Measurements from ENCODE around the gene PHF1. TPM values are rescaled to one million over a fixed set of nuclear protein-coding genes. Genes with fewer than 3 reads are reported as not detected.

PHF1 gene
- polyA plus RNA-seq, 1 donor (not counting 4 experiments of a cell fraction or from before 2014, with no cell fraction given): 15.8 TPM

- dilution Hi-C loops (cut with MboI; ENCODE audit: extremely low pct_ligation_motif_present, low sequenced_read_pairs): no loop called here
- H3K9me1 ChIP-seq (ENCODE audit: control insufficient read depth, extremely low read depth, insufficient read depth, low read length): no peaks in the 10 kb centered on the region
- H3K4me2 ChIP-seq (ENCODE audit: control insufficient read depth, extremely low read depth, insufficient read depth, low read depth, low read length): peak overlapping the region; percentile 43
- no peak overlapping the region for H3K4me3 ChIP-seq (ENCODE audit: control insufficient read depth in 2 of 3, extremely low read depth in 1 of 3, insufficient read depth in 2 of 3, low read depth in 1 of 3, low read length in 3 of 3)
- no peak overlapping the region for H2AFZ ChIP-seq (ENCODE audit: control insufficient read depth, low read length)
- FAIRE-seq: no peak
- H3K27me3 ChIP-seq (ENCODE audit: control insufficient read depth, extremely low read depth, insufficient read depth, low read length): no peaks in the 10 kb centered on the region
- no peak overlapping the region for H3K27ac ChIP-seq (ENCODE audit: control insufficient read depth, insufficient read depth, low read length)
- TF ChIP-seq CTCF (optimal IDR thresholded peaks at IDR 0.05 in 1 of 3, IDR thresholded peaks at IDR 0.05 in 1 of 3, conservative IDR thresholded peaks at IDR 0.05 in 1 of 3; ENCODE audit: extremely low read depth in 1 of 3, insufficient read depth in 2 of 3, low read length in 3 of 3) (no peak), EZH2 (IDR thresholded peaks at IDR 0.05; ENCODE audit: low read length) (no peak)
- DNase-seq (ENCODE audit: low read depth, low spot score): no peak
- peaks cover 6% of the 10 kb centered on the region for H3K79me2 ChIP-seq (ENCODE audit: control insufficient read depth, insufficient read depth, low read length)
- H3K9me3 ChIP-seq (ENCODE audit: control insufficient read depth, low read depth, low read length): no peaks in the 10 kb centered on the region
- H4K20me1 ChIP-seq (ENCODE audit: control insufficient read depth, extremely low read depth, insufficient read depth, low read length): no peaks in the 10 kb centered on the region
- no peak overlapping the region for H3K9ac ChIP-seq (ENCODE audit: control insufficient read depth, extremely low read depth, insufficient read depth, low read length)
- H3K4me1 ChIP-seq (ENCODE audit: control insufficient read depth, extremely low read depth, insufficient read depth, low read length): peaks cover 38% of the 10 kb centered on the region
- no peaks in the 10 kb centered on the region for H3K36me3 ChIP-seq (ENCODE audit: control insufficient read depth in 2 of 2, extremely low read depth in 1 of 2, insufficient read depth in 2 of 2, low read length in 2 of 2)
Observed at GRCh38 chr6:33430991-33431879, 20.4 kb downstream of the PHF1 start.

- Histone ChIP-seq H4K20me1 (ENCODE audit: control insufficient read depth, extremely low read depth, insufficient read depth, low read length) (no peaks in the 10 kb centered on the region), H3K27ac (ENCODE audit: control insufficient read depth, insufficient read depth, low read length) (no peak overlapping the region), H3K9me1 (ENCODE audit: control insufficient read depth, extremely low read depth, insufficient read depth, low read length) (no peaks in the 10 kb centered on the region), H3K9me3 (ENCODE audit: control insufficient read depth, low read depth, low read length) (no peaks in the 10 kb centered on the region), H3K9ac (ENCODE audit: control insufficient read depth, extremely low read depth, insufficient read depth, low read length) (no peak overlapping the region), H3K27me3 (ENCODE audit: control insufficient read depth, extremely low read depth, insufficient read depth, low read length) (no peaks in the 10 kb centered on the region), H3K4me1 (ENCODE audit: control insufficient read depth, extremely low read depth, insufficient read depth, low read length) (peaks cover 37% of the 10 kb centered on the region), H3K36me3 (ENCODE audit: control insufficient read depth in 2 of 2, extremely low read depth in 1 of 2, insufficient read depth in 2 of 2, low read length in 2 of 2) (peaks cover 0 to 5% of the 10 kb centered on the region in 2 experiments), H2AFZ (ENCODE audit: control insufficient read depth, low read length) (no peak overlapping the region), H3K4me3 (ENCODE audit: control insufficient read depth in 2 of 3, extremely low read depth in 1 of 3, insufficient read depth in 2 of 3, low read depth in 1 of 3, low read length in 3 of 3) (no peak overlapping the region), H3K79me2 (ENCODE audit: control insufficient read depth, insufficient read depth, low read length) (peaks cover 5% of the 10 kb centered on the region), H3K4me2 (ENCODE audit: control insufficient read depth, extremely low read depth, insufficient read depth, low read depth, low read length) (no peak overlapping the region)
- TF ChIP-seq EZH2 (IDR thresholded peaks at IDR 0.05; ENCODE audit: low read length) (no peak), CTCF (optimal IDR thresholded peaks at IDR 0.05 in 1 of 3, IDR thresholded peaks at IDR 0.05 in 1 of 3, conservative IDR thresholded peaks at IDR 0.05 in 1 of 3; ENCODE audit: extremely low read depth in 1 of 3, insufficient read depth in 2 of 3, low read length in 3 of 3) (no peak)
- DNase-seq (ENCODE audit: low read depth, low spot score) (no peak), FAIRE-seq (no peak)
- dilution Hi-C loops (cut with MboI; ENCODE audit: extremely low pct_ligation_motif_present, low sequenced_read_pairs): no loop called here
Observed at GRCh38 chr6:33431880-33432541, 21.2 kb downstream of the PHF1 start.

Data from keratinocyte (primary cell).